CD4-positive, alpha-beta T cell treated with Interleukin-15 for 4 hours (primary cell): ENCODE measurements around the gene SLC15A1.

Source experiments
- DNase-seq: peaks from one replicate; pipeline ENCODE4 v3.0.0-alpha.2; 2020; ENCODE audit warnings: low spot score

Gene SLC15A1

GRCh38 chr13:98693756-98694155 is 58.7 kb downstream of the SLC15A1 start:
- no peak for DNase-seq

GRCh38 chr13:98691360-98691759 is 61.1 kb downstream of the SLC15A1 start:
- DNase-seq = no peak

GRCh38 chr13:98690348-98691022 is 62.0 kb downstream of the SLC15A1 start:
- no peak for DNase-seq

- DNase-seq = no peak
Observed at GRCh38 chr13:98689347-98689968, 63.0 kb downstream of the SLC15A1 start.

GRCh38 chr13:98688373-98688772 is 64.1 kb downstream of the SLC15A1 start:
- no peak for DNase-seq

GRCh38 chr13:98687319-98687718 is 65.2 kb downstream of the SLC15A1 start:
- no peak for DNase-seq

- DNase-seq = no peak
Observed at GRCh38 chr13:98686270-98686669, 66.2 kb downstream of the SLC15A1 start.

- no peak for DNase-seq
Observed at GRCh38 chr13:98685146-98685545, 67.3 kb downstream of the SLC15A1 start.

- DNase-seq = no peak
Observed at GRCh38 chr13:98681049-98681448, 71.4 kb downstream of the SLC15A1 start.

GRCh38 chr13:98678741-98679140 is 73.7 kb downstream of the SLC15A1 start:
- no peak for DNase-seq

- no peak for DNase-seq
Observed at GRCh38 chr13:98677398-98677797, 75.1 kb downstream of the SLC15A1 start.

- DNase-seq = no peak
Observed at GRCh38 chr13:98676239-98676638, 76.2 kb downstream of the SLC15A1 start.

GRCh38 chr13:98675837-98676236 is 76.6 kb downstream of the SLC15A1 start:
- DNase-seq = no peak

GRCh38 chr13:98675066-98675465 is 77.4 kb downstream of the SLC15A1 start:
- DNase-seq = no peak

GRCh38 chr13:98672947-98673613 is 79.4 kb downstream of the SLC15A1 start:
- DNase-seq = peak; percentile 52

- no peak for DNase-seq
Observed at GRCh38 chr13:98668155-98668554, 84.3 kb downstream of the SLC15A1 start.

- no peak for DNase-seq
Observed at GRCh38 chr13:98665638-98665995, 86.9 kb downstream of the SLC15A1 start.

GRCh38 chr13:98664924-98665637 is 87.4 kb downstream of the SLC15A1 start:
- DNase-seq = no peak

GRCh38 chr13:98664510-98664909 is 88.0 kb downstream of the SLC15A1 start:
- DNase-seq = no peak

GRCh38 chr13:98664047-98664446 is 88.4 kb downstream of the SLC15A1 start:
- DNase-seq = peak; percentile 22

- DNase-seq = no peak
Observed at GRCh38 chr13:98658131-98658530, 94.3 kb downstream of the SLC15A1 start.

- no peak for DNase-seq
Observed at GRCh38 chr13:98657506-98658085, 94.9 kb downstream of the SLC15A1 start.
